Smooth muscle cell (in vitro differentiated cells): ENCODE measurements around the gene HSF4. TPM values are rescaled to one million over a fixed set of nuclear protein-coding genes. Genes with fewer than 3 reads are reported as not detected.

ENCODE experiments used
- DNase-seq: peaks from one replicate; lab custom pipeline; 2025; ENCODE audit not compliant: unreplicated experiment; lab: John Stamatoyannopoulos, UW
- H2AFZ ChIP-seq: fragments of 200-600 bp; sonication (generic); 2 replicates; pipeline ENCODE4 v1.6.0; 2016; ENCODE audit warnings: antibody characterized with exemption, low read depth, mild to moderate bottlenecking
- H3F3A ChIP-seq: fragments of 200-600 bp; sonication (generic); 2 replicates; pipeline ENCODE4 v1.6.0; 2017; ENCODE audit warnings: antibody characterized with exemption, low read depth
- H3K27ac ChIP-seq: fragments of 200-600 bp; sonication (generic); 2 replicates; pipeline ENCODE4 v1.5.1; 2016; ENCODE audit warnings: low read depth, mild to moderate bottlenecking
- H3K27me3 ChIP-seq: fragments of 200-600 bp; sonication (generic); 2 replicates; pipeline ENCODE4 v1.6.1; 2016; ENCODE audit warnings: low read depth, mild to moderate bottlenecking
- H3K36me3 ChIP-seq: fragments of 200-600 bp; sonication (generic); 2 replicates; pipeline ENCODE4 v1.5.1; 2016; ENCODE audit warnings: low read depth
- H3K4me1 ChIP-seq: fragments of 200-600 bp; sonication (generic); 2 replicates; pipeline ENCODE4 v1.5.1; 2016; ENCODE audit warnings: low read depth
- H3K4me2 ChIP-seq: fragments of 200-600 bp; sonication (generic); 2 replicates; pipeline ENCODE4 v1.6.0; 2016; ENCODE audit warnings: mild to moderate bottlenecking
- H3K4me3 ChIP-seq: fragments of 200-600 bp; sonication (generic); 2 replicates; pipeline ENCODE4 v1.5.1; 2016; ENCODE audit warnings: mild to moderate bottlenecking
- H3K79me2 ChIP-seq: fragments of 200-600 bp; sonication (generic); 2 replicates; pipeline ENCODE4 v1.6.0; 2016; ENCODE audit warnings: low read depth, mild to moderate bottlenecking
- H3K9ac ChIP-seq: fragments of 200-600 bp; sonication (generic); 2 replicates; pipeline ENCODE4 v1.6.0; 2016; ENCODE audit warnings: low read depth
- H3K9me3 ChIP-seq: fragments of 200-600 bp; sonication (generic); replicated peaks from 2 replicates; pipeline ENCODE4 v1.5.1; 2016; ENCODE audit warnings: low read depth
- H4K20me1 ChIP-seq: fragments of 200-600 bp; sonication (generic); 2 replicates; pipeline ENCODE4 v1.6.0; 2016; ENCODE audit warnings: low read depth
- WGBS: methylation state at CpG from one replicate; pipeline ENCODE4 v1.1.7; 2016; ENCODE audit warnings: low lambda C conversion rate; 5-methylcytosine and 5-hydroxymethylcytosine counted together
- polyA plus RNA-seq: library from polyadenylated mRNA; unstranded; fragments of >200 nt; fragmentation: Nextera tagmentation; extraction: Ambion mirVana; gene quantifications from 2 replicates; pipeline ENCODE4 v1.2.1, GENCODE V29; 2016
- total RNA-seq: library from RNA; depleted of rRNA; stranded (reverse); fragments of >200 nt; gene quantifications from 2 replicates; pipeline ENCODE4 v1.2.3, GENCODE V29; 2014
- TF ChIP-seq, protein P1 (sequence below): fragments of 200-600 bp; sonication (generic); IDR thresholded peaks from 2 replicates; pipeline ENCODE4 v1.5.1; 2017; ENCODE audit warnings: borderline replicate concordance, mild to moderate bottlenecking, antibody characterized with exemption; ENCODE audit not compliant: insufficient read depth, poor library complexity, severe bottlenecking

Gene HSF4
- total and polyA plus RNA-seq, 2 experiments from 2014 or later: 2.9 to 6.1 TPM

DNA sequence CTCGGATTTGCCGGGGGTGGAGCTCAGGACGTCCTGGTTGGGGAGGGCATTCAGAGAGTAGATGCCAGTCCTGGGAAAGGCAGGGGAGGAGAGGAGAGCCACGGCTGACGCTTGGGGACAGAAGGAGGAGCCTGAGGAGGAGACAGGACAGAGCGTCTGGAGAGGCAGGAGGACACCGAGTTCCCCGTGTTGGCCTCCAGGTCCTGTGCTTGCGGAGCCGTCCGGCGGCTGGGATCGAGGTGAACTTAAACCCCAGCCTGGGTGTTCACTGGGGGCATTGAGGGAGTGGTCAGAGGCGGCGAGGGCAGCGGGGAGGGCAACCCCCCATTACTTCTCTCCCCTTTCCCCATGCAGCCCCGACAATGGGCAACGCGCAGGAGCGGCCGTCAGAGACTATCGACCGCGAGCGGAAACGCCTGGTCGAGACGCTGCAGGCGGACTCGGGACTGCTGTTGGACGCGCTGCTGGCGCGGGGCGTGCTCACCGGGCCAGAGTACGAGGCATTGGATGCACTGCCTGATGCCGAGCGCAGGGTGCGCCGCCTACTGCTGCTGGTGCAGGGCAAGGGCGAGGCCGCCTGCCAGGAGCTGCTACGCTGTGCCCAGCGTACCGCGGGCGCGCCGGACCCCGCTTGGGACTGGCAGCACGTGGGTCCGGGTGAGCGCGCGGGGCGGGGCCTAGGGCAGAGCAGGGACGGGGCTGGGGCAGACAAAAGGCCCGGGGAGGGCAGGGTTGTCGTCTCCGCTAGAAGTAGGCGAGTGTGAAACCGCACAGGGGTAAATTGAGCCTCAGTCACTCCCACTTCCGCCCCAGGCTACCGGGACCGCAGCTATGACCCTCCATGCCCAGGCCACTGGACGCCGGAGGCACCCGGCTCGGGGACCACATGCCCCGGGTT lies 9.5 kb downstream of the HSF4 start:
- 4% methylated on average over 56 of the region's 71 CpGs for WGBS
- Histone ChIP-seq H3K9me3 (no peaks in the 10 kb centered on the region), H3K27ac (peak overlapping the region; percentile 10), H3K4me2 (peak overlapping the region; percentile 82), H3K4me1 (peaks cover 23% of the 10 kb centered on the region), H3K36me3 (no peaks in the 10 kb centered on the region), H3F3A (peaks cover 7% of the 10 kb centered on the region), H2AFZ (no peak overlapping the region), H3K4me3 (peak overlapping the region; percentile 47), H3K27me3 (no peaks in the 10 kb centered on the region), H3K79me2 (no peaks in the 10 kb centered on the region), H4K20me1 (peaks cover 27% of the 10 kb centered on the region), H3K9ac (no peak overlapping the region)
- TF ChIP-seq, protein P1, sequence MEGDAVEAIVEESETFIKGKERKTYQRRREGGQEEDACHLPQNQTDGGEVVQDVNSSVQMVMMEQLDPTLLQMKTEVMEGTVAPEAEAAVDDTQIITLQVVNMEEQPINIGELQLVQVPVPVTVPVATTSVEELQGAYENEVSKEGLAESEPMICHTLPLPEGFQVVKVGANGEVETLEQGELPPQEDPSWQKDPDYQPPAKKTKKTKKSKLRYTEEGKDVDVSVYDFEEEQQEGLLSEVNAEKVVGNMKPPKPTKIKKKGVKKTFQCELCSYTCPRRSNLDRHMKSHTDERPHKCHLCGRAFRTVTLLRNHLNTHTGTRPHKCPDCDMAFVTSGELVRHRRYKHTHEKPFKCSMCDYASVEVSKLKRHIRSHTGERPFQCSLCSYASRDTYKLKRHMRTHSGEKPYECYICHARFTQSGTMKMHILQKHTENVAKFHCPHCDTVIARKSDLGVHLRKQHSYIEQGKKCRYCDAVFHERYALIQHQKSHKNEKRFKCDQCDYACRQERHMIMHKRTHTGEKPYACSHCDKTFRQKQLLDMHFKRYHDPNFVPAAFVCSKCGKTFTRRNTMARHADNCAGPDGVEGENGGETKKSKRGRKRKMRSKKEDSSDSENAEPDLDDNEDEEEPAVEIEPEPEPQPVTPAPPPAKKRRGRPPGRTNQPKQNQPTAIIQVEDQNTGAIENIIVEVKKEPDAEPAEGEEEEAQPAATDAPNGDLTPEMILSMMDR: no peak
- peak; percentile 67 for DNase-seq

DNA sequence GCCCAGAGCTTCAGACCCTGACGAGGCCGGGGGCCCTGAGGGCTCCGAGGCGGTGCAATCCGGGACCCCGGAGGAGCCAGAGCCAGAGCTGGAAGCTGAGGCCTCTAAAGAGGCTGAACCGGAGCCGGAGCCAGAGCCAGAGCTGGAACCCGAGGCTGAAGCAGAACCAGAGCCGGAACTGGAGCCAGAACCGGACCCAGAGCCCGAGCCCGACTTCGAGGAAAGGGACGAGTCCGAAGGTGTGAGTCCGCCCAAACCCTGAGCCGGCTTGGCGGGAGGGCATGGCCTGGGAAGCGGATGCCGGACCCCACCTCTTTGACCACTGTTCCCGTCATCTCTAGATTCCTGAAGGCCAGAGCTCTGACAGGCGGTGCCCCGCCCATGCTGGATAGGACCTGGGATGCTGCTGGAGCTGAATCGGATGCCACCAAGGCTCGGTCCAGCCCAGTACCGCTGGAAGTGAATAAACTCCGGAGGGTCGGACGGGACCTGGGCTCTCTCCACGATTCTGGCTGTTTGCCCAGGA lies 10.2 kb downstream of the HSF4 start:
- 85% methylated on average over 31 of the region's 31 CpGs for whole genome bisulfite sequencing
- peaks cover 33% of the 10 kb centered on the region for H4K20me1 ChIP-seq
- H3F3A ChIP-seq: peaks cover 4% of the 10 kb centered on the region
- H3K27ac ChIP-seq: no peak overlapping the region
- no peak for DNase-seq
- no peaks in the 10 kb centered on the region for H3K36me3 ChIP-seq
- H3K9ac ChIP-seq: no peak overlapping the region
- TF ChIP-seq, protein P1: no peak
- peak overlapping the region; percentile 82 for H3K4me2 ChIP-seq
- no peaks in the 10 kb centered on the region for H3K9me3 ChIP-seq
- no peaks in the 10 kb centered on the region for H3K79me2 ChIP-seq
- peak overlapping the region; percentile 47 for H3K4me3 ChIP-seq
- H3K4me1 ChIP-seq: peaks cover 16% of the 10 kb centered on the region
- no peak overlapping the region for H2AFZ ChIP-seq
- no peaks in the 10 kb centered on the region for H3K27me3 ChIP-seq

DNA sequence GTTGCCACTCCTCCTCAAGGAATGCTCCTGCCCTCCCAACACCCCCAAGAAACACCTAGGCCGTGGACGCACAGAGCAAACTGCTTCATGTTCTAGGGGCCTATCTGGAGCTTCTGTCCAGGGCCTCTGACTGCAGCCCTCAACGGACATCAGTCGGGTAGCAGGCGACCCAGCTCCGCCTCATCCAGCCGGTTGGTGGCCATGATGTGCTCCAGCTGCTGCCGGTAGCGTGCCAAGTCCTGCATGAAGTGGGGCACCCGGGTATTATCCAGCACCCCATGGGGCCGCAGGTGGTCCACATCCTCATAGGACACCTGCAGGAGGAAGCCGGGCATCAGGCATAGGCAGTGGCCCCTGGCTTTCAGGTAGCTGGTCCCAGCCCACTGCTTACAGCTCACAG lies 12.1 kb downstream of the HSF4 start:
- TF ChIP-seq, protein P1: no peak
- Histone ChIP-seq H3K9ac (no peak overlapping the region), H3K27ac (no peak overlapping the region), H3K4me2 (no peak overlapping the region), H2AFZ (no peak overlapping the region), H3K36me3 (no peaks in the 10 kb centered on the region), H3K4me3 (no peak overlapping the region), H3K79me2 (no peaks in the 10 kb centered on the region), H3K4me1 (peaks cover 5% of the 10 kb centered on the region), H3F3A (no peaks in the 10 kb centered on the region), H3K27me3 (no peaks in the 10 kb centered on the region), H4K20me1 (peaks cover 43% of the 10 kb centered on the region), H3K9me3 (no peaks in the 10 kb centered on the region)
- DNase-seq: no peak
- 93% methylated on average over 12 of the region's 12 CpGs for WGBS
